ENCODE measurements around the gene EXOC6B.

DNA sequence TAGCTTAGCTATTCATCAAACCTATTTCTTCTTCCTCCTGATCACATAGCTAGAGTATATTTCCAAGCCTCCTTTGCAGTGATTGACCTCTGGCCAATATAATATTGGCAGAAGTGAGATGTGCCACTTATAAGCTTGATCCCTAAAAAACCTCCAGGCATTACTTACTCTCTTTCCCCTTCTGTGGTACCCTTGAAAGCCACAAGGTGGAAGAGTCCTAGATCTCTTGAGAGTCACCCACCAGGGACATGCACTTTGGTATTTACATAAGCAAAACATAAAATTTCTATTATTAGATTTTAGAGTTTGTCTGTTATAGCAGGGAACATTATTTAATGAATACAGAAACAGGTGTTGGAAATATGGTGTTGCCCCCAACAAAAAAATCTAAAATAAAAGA, 112.0 kb downstream of the EXOC6B start:
- TF ChIP-seq, protein P1, sequence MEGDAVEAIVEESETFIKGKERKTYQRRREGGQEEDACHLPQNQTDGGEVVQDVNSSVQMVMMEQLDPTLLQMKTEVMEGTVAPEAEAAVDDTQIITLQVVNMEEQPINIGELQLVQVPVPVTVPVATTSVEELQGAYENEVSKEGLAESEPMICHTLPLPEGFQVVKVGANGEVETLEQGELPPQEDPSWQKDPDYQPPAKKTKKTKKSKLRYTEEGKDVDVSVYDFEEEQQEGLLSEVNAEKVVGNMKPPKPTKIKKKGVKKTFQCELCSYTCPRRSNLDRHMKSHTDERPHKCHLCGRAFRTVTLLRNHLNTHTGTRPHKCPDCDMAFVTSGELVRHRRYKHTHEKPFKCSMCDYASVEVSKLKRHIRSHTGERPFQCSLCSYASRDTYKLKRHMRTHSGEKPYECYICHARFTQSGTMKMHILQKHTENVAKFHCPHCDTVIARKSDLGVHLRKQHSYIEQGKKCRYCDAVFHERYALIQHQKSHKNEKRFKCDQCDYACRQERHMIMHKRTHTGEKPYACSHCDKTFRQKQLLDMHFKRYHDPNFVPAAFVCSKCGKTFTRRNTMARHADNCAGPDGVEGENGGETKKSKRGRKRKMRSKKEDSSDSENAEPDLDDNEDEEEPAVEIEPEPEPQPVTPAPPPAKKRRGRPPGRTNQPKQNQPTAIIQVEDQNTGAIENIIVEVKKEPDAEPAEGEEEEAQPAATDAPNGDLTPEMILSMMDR (IDR thresholded peaks at IDR 0.05; ENCODE audit: borderline replicate concordance, extremely low read depth, low read length, poor library complexity, severe bottlenecking), result peak; percentile 7
- TF ChIP-seq EZH2 (IDR thresholded peaks at IDR 0.05; ENCODE audit: borderline replicate concordance, low read depth, low read length, severe bottlenecking), result no peak
